ENCODE results near the gene MRPS18A.

- TF ChIP-seq POLR2A (IDR thresholded peaks at IDR 0.05) (no peak), CTCF (IDR thresholded peaks at IDR 0.05) (no peak)
These were observed 26.9 kb upstream of the MRPS18A start for GRCh38 chr6:43714311-43715055.

Measured in testis (tissue), 2 donors.